GM12801 (cell line): Measurements from ENCODE around the gene CADPS2.

Experiments
- TF ChIP-seq, protein P1 (sequence below): IDR thresholded peaks from one replicate; pipeline ENCODE4 v1.5.1; 2011; ENCODE audit warnings: control low read depth; ENCODE audit not compliant: insufficient read length; ENCODE audit errors: extremely low read depth

Gene CADPS2

DNA sequence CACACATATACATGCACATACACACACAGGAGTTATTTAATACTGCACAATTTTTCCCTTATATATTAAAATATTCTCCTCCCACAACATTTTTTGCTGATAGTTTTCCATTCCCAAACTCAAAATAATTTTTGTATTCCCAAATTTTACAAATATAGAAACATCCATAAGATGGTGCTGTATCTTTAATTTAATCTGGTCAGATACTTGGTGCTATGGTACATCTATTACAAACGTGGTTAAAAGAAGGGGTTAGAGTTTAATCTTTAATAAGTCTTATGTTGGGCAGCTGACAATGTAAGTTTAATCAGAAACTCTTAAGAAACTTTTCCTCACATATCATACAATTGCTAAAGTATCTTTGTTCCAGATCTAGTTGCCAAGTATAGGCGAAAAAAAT lies 10.2 kb upstream of the CADPS2 start:
- TF ChIP-seq, protein P1, sequence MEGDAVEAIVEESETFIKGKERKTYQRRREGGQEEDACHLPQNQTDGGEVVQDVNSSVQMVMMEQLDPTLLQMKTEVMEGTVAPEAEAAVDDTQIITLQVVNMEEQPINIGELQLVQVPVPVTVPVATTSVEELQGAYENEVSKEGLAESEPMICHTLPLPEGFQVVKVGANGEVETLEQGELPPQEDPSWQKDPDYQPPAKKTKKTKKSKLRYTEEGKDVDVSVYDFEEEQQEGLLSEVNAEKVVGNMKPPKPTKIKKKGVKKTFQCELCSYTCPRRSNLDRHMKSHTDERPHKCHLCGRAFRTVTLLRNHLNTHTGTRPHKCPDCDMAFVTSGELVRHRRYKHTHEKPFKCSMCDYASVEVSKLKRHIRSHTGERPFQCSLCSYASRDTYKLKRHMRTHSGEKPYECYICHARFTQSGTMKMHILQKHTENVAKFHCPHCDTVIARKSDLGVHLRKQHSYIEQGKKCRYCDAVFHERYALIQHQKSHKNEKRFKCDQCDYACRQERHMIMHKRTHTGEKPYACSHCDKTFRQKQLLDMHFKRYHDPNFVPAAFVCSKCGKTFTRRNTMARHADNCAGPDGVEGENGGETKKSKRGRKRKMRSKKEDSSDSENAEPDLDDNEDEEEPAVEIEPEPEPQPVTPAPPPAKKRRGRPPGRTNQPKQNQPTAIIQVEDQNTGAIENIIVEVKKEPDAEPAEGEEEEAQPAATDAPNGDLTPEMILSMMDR, result no peak

DNA sequence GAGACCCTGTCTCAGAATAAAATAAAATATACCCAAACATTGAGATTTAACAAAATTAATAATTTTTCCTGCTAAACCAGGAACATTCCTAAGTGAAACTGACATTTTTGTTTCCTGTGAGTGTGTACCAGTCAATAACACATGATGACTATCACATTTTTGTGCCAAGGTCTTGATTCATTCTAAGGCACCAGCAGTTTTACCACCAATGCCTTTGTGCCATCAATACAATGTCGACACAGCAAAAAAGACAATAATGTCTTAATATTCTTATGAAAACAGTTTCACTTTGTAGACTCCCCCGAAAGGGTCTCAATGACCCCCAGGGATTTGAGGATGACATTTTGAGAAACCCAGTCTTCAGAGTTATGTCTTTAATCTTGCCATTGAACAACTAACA lies 7.2 kb upstream of the CADPS2 start:
- TF ChIP-seq, protein P1, result no peak

DNA sequence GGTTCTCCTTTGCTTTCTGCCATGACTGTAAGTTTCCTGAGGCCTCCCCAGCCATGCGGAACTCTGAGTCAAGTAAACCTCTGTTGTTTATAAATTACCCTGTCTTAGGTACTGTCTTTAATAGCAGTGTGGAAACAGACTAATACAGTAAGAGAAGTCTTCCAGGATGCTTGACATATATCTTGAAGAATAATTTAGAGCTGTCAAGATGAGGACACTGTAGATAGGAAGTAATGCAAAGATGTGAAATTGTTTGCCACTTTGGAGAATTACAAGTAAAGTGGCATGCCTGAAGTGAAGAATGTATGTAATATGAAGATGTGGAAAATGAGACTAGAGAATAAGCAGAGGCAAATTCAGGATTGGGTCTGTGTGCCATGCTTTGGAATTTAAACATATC lies 2.9 kb upstream of the CADPS2 start:
- TF ChIP-seq, protein P1, result no peak

DNA sequence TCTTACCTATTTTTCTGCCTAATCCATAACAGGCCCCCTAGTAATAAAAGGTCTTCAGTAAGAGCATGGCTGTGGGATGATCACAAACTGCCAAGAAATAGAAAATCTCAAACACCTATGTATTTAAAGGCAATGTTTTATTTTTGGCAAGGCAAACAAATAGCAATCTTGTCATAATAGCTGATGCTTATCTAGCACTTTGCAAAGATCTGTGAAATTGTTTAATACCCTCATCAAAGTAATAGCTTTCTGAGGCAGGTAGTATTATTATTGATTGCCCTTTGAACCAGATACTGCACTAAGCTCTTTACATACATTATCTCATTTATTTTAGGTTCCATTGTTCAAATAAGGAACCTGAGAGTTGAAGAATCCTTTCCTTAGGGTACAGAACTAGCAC lies 1.6 kb upstream of the CADPS2 start:
- TF ChIP-seq, protein P1, result no peak

DNA sequence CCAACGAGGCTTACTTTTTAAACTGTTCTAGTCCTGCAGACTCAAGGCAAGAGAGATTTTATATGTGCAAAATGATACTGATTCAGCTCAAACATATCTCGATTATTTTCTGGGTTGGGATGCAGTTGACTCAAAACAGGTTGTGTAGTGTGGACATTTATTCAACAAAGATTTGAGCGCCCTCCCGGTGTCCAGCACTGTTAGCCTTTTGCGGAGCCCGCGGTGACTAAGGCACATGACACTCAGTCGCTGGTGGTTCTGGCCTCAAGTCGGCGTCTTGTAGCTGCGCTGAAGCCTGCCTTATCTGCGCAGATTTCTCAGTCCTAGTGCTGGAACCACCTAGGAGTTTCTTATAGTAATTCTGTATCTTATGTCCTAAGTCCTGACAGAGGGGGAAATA lies 938 bp upstream of the CADPS2 start:
- TF ChIP-seq, protein P1, result no peak

DNA sequence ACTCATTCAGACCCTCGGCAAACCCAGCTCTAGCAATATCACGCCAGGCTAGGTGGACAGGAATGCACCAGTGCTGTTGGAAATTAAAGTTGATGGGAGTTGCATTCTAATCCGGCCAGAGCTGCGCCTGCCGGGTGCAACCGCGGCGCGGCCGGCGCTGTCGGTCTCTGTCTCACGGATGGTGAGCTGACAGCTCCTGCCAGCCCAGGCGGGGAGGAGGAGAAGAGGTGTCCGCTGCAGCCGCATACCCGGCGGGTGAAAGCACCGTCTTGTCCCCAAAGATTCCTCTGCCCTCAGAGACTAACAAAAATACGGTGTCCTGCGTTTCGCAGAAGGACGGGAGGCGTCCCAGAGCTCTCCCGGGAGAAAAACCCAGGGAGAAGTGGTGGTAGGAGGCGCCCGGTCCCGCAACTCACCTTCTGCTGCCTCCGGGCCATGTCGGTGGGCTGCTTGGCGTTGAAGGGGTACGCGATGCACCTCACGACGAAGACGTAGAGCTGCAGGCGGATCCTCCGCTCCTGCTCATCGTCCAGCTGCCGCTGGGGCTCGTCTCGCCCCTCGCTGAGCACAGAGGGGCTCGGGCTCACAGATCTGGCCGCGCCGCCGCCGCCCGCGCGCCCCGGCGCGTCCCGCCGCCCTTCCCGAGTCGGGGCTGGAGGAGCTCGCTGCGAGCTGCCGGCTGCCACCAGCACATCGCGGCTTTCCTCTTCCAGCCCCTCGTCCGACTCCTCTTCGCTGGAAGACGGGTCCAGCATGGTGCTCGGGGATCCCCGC lies 490 bp downstream of the CADPS2 start:
- TF ChIP-seq, protein P1, result no peak

DNA sequence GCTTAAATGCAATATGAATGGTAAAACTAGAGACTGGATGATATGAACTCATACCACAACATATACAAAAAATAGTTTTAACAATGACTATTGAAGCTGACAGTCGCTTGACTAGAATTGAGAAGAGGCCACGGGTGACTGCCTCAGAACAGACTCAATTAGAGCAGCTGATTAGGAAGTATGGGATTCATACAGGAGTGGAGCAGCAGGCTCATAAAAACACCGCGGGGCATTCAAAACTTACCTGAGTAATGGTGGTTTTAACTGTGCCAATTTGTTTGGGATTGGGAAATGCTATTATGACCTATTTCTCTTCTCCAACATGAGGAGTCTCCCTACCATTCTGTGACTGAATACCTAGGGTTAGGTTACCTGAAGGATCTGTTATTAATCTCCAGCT lies 2.1 kb downstream of the CADPS2 start:
- TF ChIP-seq, protein P1, result no peak
